ENCODE measurements around the gene FZR1. TPM values are rescaled to one million over a fixed set of nuclear protein-coding genes. Genes with fewer than 3 reads are reported as not detected.

The FZR1 gene
- total and polyA plus RNA-seq, 2 experiments from 2014 or later: 16.1 to 39.2 TPM

GRCh38 chr19:3547301-3547731 lies 41.2 kb downstream of the FZR1 start:
- no peak overlapping the region for H3K27ac ChIP-seq (ENCODE audit: low read depth)
- no peak overlapping the region for H3K4me3 ChIP-seq
- peaks cover 14% of the 10 kb centered on the region for H3K27me3 Mint-ChIP-seq (ENCODE audit: insufficient read depth, low read depth, poor library complexity)
- peaks cover 6% of the 10 kb centered on the region; the same call in 1 of the 2 replicates for H3F3A ChIP-seq (replicated peaks; ENCODE audit: low read depth)
- TF ChIP-seq EZH2 (IDR thresholded peaks at IDR 0.05; ENCODE audit: low read depth, unreplicated experiment) (no peak), CTCF (conservative IDR thresholded peaks at IDR 0.05; ENCODE audit: low read depth in 2 of 2) (peak; percentile 54 to 55)
- DNase-seq (ENCODE audit: low spot score): no peak
- H3K9me2 ChIP-seq (ENCODE audit: insufficient read depth): no peaks in the 10 kb centered on the region
- H3K79me2 ChIP-seq (replicated peaks; ENCODE audit: insufficient read depth): no peaks in the 10 kb centered on the region
- no peaks in the 10 kb centered on the region for H3K27me3 ChIP-seq (ENCODE audit: insufficient read depth)
- H2AFZ ChIP-seq: no peak overlapping the region
- no peaks in the 10 kb centered on the region for H3K36me3 ChIP-seq (ENCODE audit: insufficient read depth)
- peaks cover 7% of the 10 kb centered on the region for H3K36me3 Mint-ChIP-seq (ENCODE audit: low read depth)
- no peaks in the 10 kb centered on the region for H3K9me3 Mint-ChIP-seq
- peaks cover 7% of the 10 kb centered on the region for H4K20me1 ChIP-seq (replicated peaks; ENCODE audit: insufficient read depth)
- no peak overlapping the region for H3K27ac Mint-ChIP-seq
- no peak overlapping the region for H3K4me3 Mint-ChIP-seq
- H3K4me1 Mint-ChIP-seq: no peaks in the 10 kb centered on the region; the same call in 2 of the 3 replicates
- peak; percentile 18 for ATAC-seq
- H3K4me1 ChIP-seq (ENCODE audit: insufficient read depth): no peaks in the 10 kb centered on the region
- no peak overlapping the region for H3K4me2 ChIP-seq

GRCh38 chr19:3547767-3548282 lies 41.7 kb downstream of the FZR1 start:
- Histone ChIP-seq H3K36me3 (ENCODE audit: insufficient read depth) (no peaks in the 10 kb centered on the region), H3K27ac (ENCODE audit: low read depth) (no peak overlapping the region), H3K4me3 (no peak overlapping the region), H3K79me2 (replicated peaks; ENCODE audit: insufficient read depth) (no peaks in the 10 kb centered on the region), H3F3A (replicated peaks; ENCODE audit: low read depth) (peaks cover 6% of the 10 kb centered on the region; the same call in 1 of the 2 replicates), H3K9me2 (ENCODE audit: insufficient read depth) (no peaks in the 10 kb centered on the region), H3K4me2 (no peak overlapping the region), H4K20me1 (replicated peaks; ENCODE audit: insufficient read depth) (peaks cover 7% of the 10 kb centered on the region), H3K27me3 (ENCODE audit: insufficient read depth) (no peaks in the 10 kb centered on the region), H3K4me1 (ENCODE audit: insufficient read depth) (no peaks in the 10 kb centered on the region), H2AFZ (no peak overlapping the region)
- Mint-ChIP-seq H3K9me3 (no peaks in the 10 kb centered on the region), H3K36me3 (ENCODE audit: low read depth) (peaks cover 7% of the 10 kb centered on the region), H3K27ac (no peak overlapping the region), H3K27me3 (ENCODE audit: insufficient read depth, low read depth, poor library complexity) (peaks cover 12% of the 10 kb centered on the region), H3K4me3 (no peak overlapping the region), H3K4me1 (no peaks in the 10 kb centered on the region; the same call in 2 of the 3 replicates)
- DNase-seq (ENCODE audit: low spot score) (no peak), ATAC-seq (no peak)
- TF ChIP-seq CREB1 (CRISPR knock-in tag; IDR thresholded peaks at IDR 0.05; ENCODE audit: low read depth) (no peak), REST (IDR thresholded peaks at IDR 0.05; ENCODE audit: unreplicated experiment) (no peak)
